OCI-LY3 (cell line): ENCODE results near the gene DENND1C.

Experiments used
- H2AFZ ChIP-seq: fragments of 200-600, 300-600 bp; shearing (Covaris generic); 2 replicates; pipeline ENCODE4 v1.6.0; 2014; ENCODE audit warnings: antibody characterized with exemption, low read depth, low read length
- H3K27ac ChIP-seq: fragments of 200-600, 300-600 bp; sonication (generic); 2 replicates; pipeline ENCODE4 v1.5.1; 2014; ENCODE audit warnings: mild to moderate bottlenecking, low read length, moderate library complexity, mixed read lengths
- H3K27me3 ChIP-seq: fragments of 200-600, 300-600 bp; sonication (generic); 2 replicates; pipeline ENCODE4 v1.6.1; 2014; ENCODE audit warnings: low read depth, low read length, mixed read lengths
- H3K36me3 ChIP-seq: fragments of 200-600, 300-600 bp; sonication (generic); replicated peaks from 2 replicates; pipeline ENCODE3; 2014; ENCODE audit warnings: low read depth, low read length, mixed read lengths
- H3K4me1 ChIP-seq: fragments of 300-600, 200-600 bp; sonication (generic); 2 replicates; pipeline ENCODE4 v1.6.1; 2014; ENCODE audit warnings: low read length, mixed read lengths
- H3K4me2 ChIP-seq: fragments of 200-600, 300-600 bp; sonication (generic); 2 replicates; pipeline ENCODE4 v1.6.1; 2014; ENCODE audit warnings: low read length, mixed read lengths
- H3K4me3 ChIP-seq: fragments of 300-600, 200-600 bp; sonication (generic); 2 replicates; pipeline ENCODE4 v1.5.1; 2014; ENCODE audit warnings: antibody characterized with exemption, mild to moderate bottlenecking, low read length, moderate library complexity
- H3K79me2 ChIP-seq: fragments of 300-600, 200-600 bp; shearing (Covaris generic); 2 replicates; pipeline ENCODE4 v1.6.1; 2014; ENCODE audit warnings: mild to moderate bottlenecking, low read length, mixed read lengths
- H3K9ac ChIP-seq: fragments of 300-600, 200-600 bp; shearing (Covaris generic); 2 replicates; pipeline ENCODE4 v1.6.0; 2014; ENCODE audit warnings: mild to moderate bottlenecking, low read length, moderate library complexity
- H3K9me3 ChIP-seq: fragments of 200-600, 300-600 bp; shearing (Covaris generic); 2 replicates; pipeline ENCODE4 v1.6.1; 2014; ENCODE audit warnings: low read length, mixed read lengths; ENCODE audit not compliant: insufficient read depth
- H4K20me1 ChIP-seq: fragments of 200-600, 300-600 bp; sonication (generic); 2 replicates; pipeline ENCODE4 v1.6.1; 2016; ENCODE audit warnings: low read length, mixed read lengths; ENCODE audit not compliant: insufficient read depth
- EZH2phosphoT487 ChIP-seq: fragments of 200-600 bp; shearing (Covaris generic); IDR thresholded peaks from 2 replicates; pipeline ENCODE4 v1.6.1; 2018; ENCODE audit warnings: antibody characterized with exemption, mixed run types, low read depth
- TF ChIP-seq, protein P1 (sequence below): fragments of 200-600, 300-600 bp; sonication (generic); IDR thresholded peaks from 2 replicates; pipeline ENCODE4 v1.5.1; 2014; ENCODE audit warnings: antibody characterized with exemption, low read length, low read depth

Gene DENND1C

GRCh38 chr19:6448045-6448444 is 33.5 kb downstream of the DENND1C start:
- Histone ChIP-seq H2AFZ (no peak overlapping the region), H3K4me2 (no peak overlapping the region), H3K9me3 (no peaks in the 10 kb centered on the region), H3K79me2 (no peaks in the 10 kb centered on the region), H3K4me1 (no peaks in the 10 kb centered on the region), H3K27ac (no peak overlapping the region), H4K20me1 (no peaks in the 10 kb centered on the region), H3K9ac (no peak overlapping the region), H3K27me3 (no peaks in the 10 kb centered on the region), H3K36me3 (peaks cover 51% of the 10 kb centered on the region), H3K4me3 (no peak overlapping the region)
- TF ChIP-seq, protein P1, sequence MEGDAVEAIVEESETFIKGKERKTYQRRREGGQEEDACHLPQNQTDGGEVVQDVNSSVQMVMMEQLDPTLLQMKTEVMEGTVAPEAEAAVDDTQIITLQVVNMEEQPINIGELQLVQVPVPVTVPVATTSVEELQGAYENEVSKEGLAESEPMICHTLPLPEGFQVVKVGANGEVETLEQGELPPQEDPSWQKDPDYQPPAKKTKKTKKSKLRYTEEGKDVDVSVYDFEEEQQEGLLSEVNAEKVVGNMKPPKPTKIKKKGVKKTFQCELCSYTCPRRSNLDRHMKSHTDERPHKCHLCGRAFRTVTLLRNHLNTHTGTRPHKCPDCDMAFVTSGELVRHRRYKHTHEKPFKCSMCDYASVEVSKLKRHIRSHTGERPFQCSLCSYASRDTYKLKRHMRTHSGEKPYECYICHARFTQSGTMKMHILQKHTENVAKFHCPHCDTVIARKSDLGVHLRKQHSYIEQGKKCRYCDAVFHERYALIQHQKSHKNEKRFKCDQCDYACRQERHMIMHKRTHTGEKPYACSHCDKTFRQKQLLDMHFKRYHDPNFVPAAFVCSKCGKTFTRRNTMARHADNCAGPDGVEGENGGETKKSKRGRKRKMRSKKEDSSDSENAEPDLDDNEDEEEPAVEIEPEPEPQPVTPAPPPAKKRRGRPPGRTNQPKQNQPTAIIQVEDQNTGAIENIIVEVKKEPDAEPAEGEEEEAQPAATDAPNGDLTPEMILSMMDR = no peak
- no peak for TF ChIP-seq EZH2phosphoT487

- no peak overlapping the region for H2AFZ ChIP-seq
- no peak overlapping the region for H3K4me2 ChIP-seq
- TF ChIP-seq, protein P1 = no peak
- no peak for TF ChIP-seq EZH2phosphoT487
- H3K27me3 ChIP-seq = no peaks in the 10 kb centered on the region
- no peak overlapping the region for H3K9ac ChIP-seq
- H4K20me1 ChIP-seq = no peaks in the 10 kb centered on the region
- no peaks in the 10 kb centered on the region for H3K4me1 ChIP-seq
- no peaks in the 10 kb centered on the region for H3K9me3 ChIP-seq
- peaks cover 44% of the 10 kb centered on the region for H3K36me3 ChIP-seq
- no peaks in the 10 kb centered on the region for H3K79me2 ChIP-seq
- no peak overlapping the region for H3K27ac ChIP-seq
- H3K4me3 ChIP-seq = no peak overlapping the region
Observed at GRCh38 chr19:6446452-6446851, 35.1 kb downstream of the DENND1C start.

- no peaks in the 10 kb centered on the region for H3K9me3 ChIP-seq
- H3K4me3 ChIP-seq = no peak overlapping the region
- no peaks in the 10 kb centered on the region for H3K79me2 ChIP-seq
- no peak overlapping the region for H3K9ac ChIP-seq
- H3K27me3 ChIP-seq = no peaks in the 10 kb centered on the region
- H3K4me2 ChIP-seq = no peak overlapping the region
- H3K36me3 ChIP-seq = peaks cover 35% of the 10 kb centered on the region
- H3K27ac ChIP-seq = no peak overlapping the region
- H2AFZ ChIP-seq = no peak overlapping the region
- no peaks in the 10 kb centered on the region for H4K20me1 ChIP-seq
- H3K4me1 ChIP-seq = no peaks in the 10 kb centered on the region
- TF ChIP-seq, protein P1 = no peak
Observed at GRCh38 chr19:6443986-6444385, 37.6 kb downstream of the DENND1C start.

DNA sequence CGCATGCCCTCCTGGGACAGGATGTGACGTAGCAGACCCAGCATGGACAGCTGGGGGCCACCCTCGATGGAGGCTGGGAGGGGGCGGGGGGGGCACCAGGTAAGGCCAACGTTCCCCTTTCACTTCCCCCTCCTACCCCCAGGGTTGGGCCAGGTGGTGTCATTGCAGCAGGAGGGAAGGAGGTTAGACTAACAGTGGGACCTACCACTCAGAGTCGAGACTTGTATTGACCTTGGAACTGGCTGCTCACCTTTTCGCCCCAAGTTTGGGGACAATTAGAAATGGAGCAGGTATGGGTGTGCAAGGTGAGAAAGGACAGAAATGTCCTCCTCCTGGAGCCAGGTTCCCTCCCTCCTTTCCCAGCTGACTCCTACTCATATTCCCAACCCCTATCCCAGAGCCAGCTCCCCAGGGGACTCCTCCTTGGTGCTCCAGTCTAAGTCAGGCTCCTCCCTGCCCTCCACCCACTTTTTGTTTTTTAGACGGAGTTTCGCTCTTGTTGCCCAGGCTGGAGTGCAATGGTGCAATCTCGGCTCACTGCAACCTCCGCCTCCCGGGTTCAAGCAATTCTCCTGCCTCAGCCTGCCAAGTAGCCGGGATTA is 39.4 kb downstream of the DENND1C start:
- no peak overlapping the region for H3K4me2 ChIP-seq
- no peak overlapping the region for H3K27ac ChIP-seq
- TF ChIP-seq, protein P1 = no peak
- no peak for TF ChIP-seq EZH2phosphoT487
- H4K20me1 ChIP-seq = no peaks in the 10 kb centered on the region
- H3K79me2 ChIP-seq = no peaks in the 10 kb centered on the region
- no peaks in the 10 kb centered on the region for H3K4me1 ChIP-seq
- no peaks in the 10 kb centered on the region for H3K9me3 ChIP-seq
- no peak overlapping the region for H3K9ac ChIP-seq
- no peaks in the 10 kb centered on the region for H3K27me3 ChIP-seq
- H3K4me3 ChIP-seq = no peak overlapping the region
- H2AFZ ChIP-seq = no peak overlapping the region
- peaks cover 30% of the 10 kb centered on the region for H3K36me3 ChIP-seq
